GM21529 (cell line): Measurements from ENCODE around the gene TRPM6.

ENCODE experiments used
- ATAC-seq: cut with Tn5 transposase; IDR thresholded peaks from one replicate; pipeline ENCODE4 v1.9.1; 2021; ENCODE audit not compliant: unreplicated experiment

TRPM6 gene

GRCh38 chr9:74726581-74726980, 161.1 kb downstream of the TRPM6 start:
- no peak for ATAC-seq

- ATAC-seq, result no peak
These were observed 163.4 kb downstream of the TRPM6 start for GRCh38 chr9:74724317-74724716.

GRCh38 chr9:74721696-74722660, 165.7 kb downstream of the TRPM6 start:
- ATAC-seq, result no peak

- no peak for ATAC-seq
These were observed 168.4 kb downstream of the TRPM6 start for GRCh38 chr9:74719306-74719705.

- ATAC-seq, result no peak
These were observed 169.0 kb downstream of the TRPM6 start for GRCh38 chr9:74718709-74719108.

GRCh38 chr9:74711341-74711740, 176.4 kb downstream of the TRPM6 start:
- no peak for ATAC-seq

GRCh38 chr9:74697535-74697934, 190.2 kb downstream of the TRPM6 start:
- peak; percentile 69 for ATAC-seq

GRCh38 chr9:74696520-74696919, 191.2 kb downstream of the TRPM6 start:
- ATAC-seq, result no peak

GRCh38 chr9:74691058-74691457, 196.7 kb downstream of the TRPM6 start:
- ATAC-seq, result no peak

GRCh38 chr9:74683322-74683721, 204.4 kb downstream of the TRPM6 start:
- no peak for ATAC-seq

GRCh38 chr9:74681906-74682305, 205.8 kb downstream of the TRPM6 start:
- no peak for ATAC-seq

GRCh38 chr9:74674077-74674476, 213.6 kb downstream of the TRPM6 start:
- ATAC-seq, result no peak
